Panc1 (cell line): ENCODE data around the gene INAVA. TPM values are rescaled to one million over a fixed set of nuclear protein-coding genes. Genes with fewer than 3 reads are reported as not detected.

Experiments used
- ATAC-seq: fragments of 200-7000 bp; cut with Tn5 transposase; 2 replicates; pipeline ENCODE4 v1.9.1; 2020; ENCODE audit warnings: mild to moderate bottlenecking, moderate library complexity
- BruUV-seq: library from RNA; stranded (reverse); fragments of 400-500 nt; replicated peaks from 2 replicates; lab custom pipeline; 2021; lab: Mats Ljungman, UMichigan
- CTCF ChIA-PET: fragments of 300-600 bp; sonication (Branson Sonifier 250); formaldehyde crosslinking; loops from one replicate; lab custom pipeline; 2022; ENCODE audit warnings: antibody characterized with exemption; lab: Charles Lee
- POLR2A ChIA-PET: fragments of 300-600 bp; sonication (Branson Sonifier 250); formaldehyde crosslinking; loops from one replicate; lab custom pipeline; 2022; ENCODE audit warnings: antibody characterized with exemption; lab: Charles Lee
- DNase-seq: peaks from one replicate; pipeline ENCODE4 v3.0.0-alpha.2; 2010; ENCODE audit warnings: low read depth, low spot score
- H3K27ac ChIP-seq: 2 replicates; pipeline ENCODE4 v1.5.1; 2011; ENCODE audit warnings: mild to moderate bottlenecking, low read length, inconsistent platforms
- H3K27me3 ChIP-seq: fragments of 200-500 bp; sonication (Bioruptor generic); 2 replicates; pipeline ENCODE4 v1.6.0; 2014; ENCODE audit warnings: low read length, inconsistent platforms; ENCODE audit not compliant: control insufficient read depth, insufficient read depth
- H3K36me3 ChIP-seq: fragments of 200-500 bp; sonication (Bioruptor generic); 2 replicates; pipeline ENCODE4 v1.5.1; 2014; ENCODE audit warnings: inconsistent platforms, mild to moderate bottlenecking, low read length, moderate library complexity; ENCODE audit not compliant: control insufficient read depth, insufficient read depth
- H3K4me1 ChIP-seq: 2 replicates; pipeline ENCODE4 v1.5.1; 2011; ENCODE audit warnings: inconsistent platforms, mild to moderate bottlenecking, low read length, moderate library complexity; ENCODE audit not compliant: control insufficient read depth, insufficient read depth
- H3K4me3 ChIP-seq, 2 experiments: 2 replicates each; pipeline ENCODE4 v1.5.1; 2011 to 2012; ENCODE audit warnings: low read depth in 2 of 2, low read length in 2 of 2, mild to moderate bottlenecking in 2 of 2, inconsistent platforms in 1 of 2, moderate library complexity in 1 of 2
- H3K9me3 ChIP-seq: fragments of 200-500 bp; sonication (Bioruptor generic); 2 replicates; pipeline ENCODE4 v1.5.1; 2014; ENCODE audit warnings: low read depth, mild to moderate bottlenecking, inconsistent platforms, low read length, moderate library complexity; ENCODE audit not compliant: control insufficient read depth, insufficient read depth
- CTCF ChIP-seq: fragments of 450-650 bp; IDR thresholded peaks from 2 replicates; pipeline ENCODE4 v1.5.1; 2017; ENCODE audit warnings: mild to moderate bottlenecking
- POLR2AphosphoS5 ChIP-seq: IDR thresholded peaks from 2 replicates; pipeline ENCODE4 v1.6.1; 2012; ENCODE audit warnings: mild to moderate bottlenecking, low read depth, low read length, moderate library complexity
- REST ChIP-seq, 2 experiments: IDR thresholded peaks; 2 replicates each; pipeline ENCODE4 v1.6.1; 2011 to 2012; ENCODE audit warnings: low read depth in 2 of 2, control low read depth in 1 of 2, low read length in 1 of 2, mild to moderate bottlenecking in 1 of 2, moderate library complexity in 1 of 2; ENCODE audit not compliant: insufficient read depth in 1 of 2
- SIN3A ChIP-seq: IDR thresholded peaks from 2 replicates; pipeline ENCODE4 v1.6.1; 2012; ENCODE audit warnings: low read depth, mild to moderate bottlenecking, low read length, moderate library complexity, borderline replicate concordance; ENCODE audit not compliant: insufficient read depth
- TCF7L2 ChIP-seq: IDR thresholded peaks from 2 replicates; pipeline ENCODE4 v1.6.1; 2011; ENCODE audit warnings: mild to moderate bottlenecking, low read depth, low read length, inconsistent platforms
- in situ Hi-C: cut with HindIII; loops from 2 replicates; pipeline ENCODE4 v1.10.0; 2016; ENCODE audit warnings: low sequenced_read_pairs, low pct_unique_long_range_greater_than_20kb
- intact Hi-C: fragments of 100-400 bp; cut with micrococcal nuclease; formaldehyde crosslinking; loops from one replicate; pipeline ENCODE4 v1.10.0; 2022; ENCODE audit not compliant: unreplicated experiment
- total RNA-seq: library from RNA; stranded (reverse); gene quantifications from one replicate; pipeline ENCODE4 v1.2.1, GENCODE V29; 2021; ENCODE audit not compliant: unreplicated experiment

The INAVA gene
- total RNA-seq, 1 experiment from 2014 or later: 3.6 TPM

DNA sequence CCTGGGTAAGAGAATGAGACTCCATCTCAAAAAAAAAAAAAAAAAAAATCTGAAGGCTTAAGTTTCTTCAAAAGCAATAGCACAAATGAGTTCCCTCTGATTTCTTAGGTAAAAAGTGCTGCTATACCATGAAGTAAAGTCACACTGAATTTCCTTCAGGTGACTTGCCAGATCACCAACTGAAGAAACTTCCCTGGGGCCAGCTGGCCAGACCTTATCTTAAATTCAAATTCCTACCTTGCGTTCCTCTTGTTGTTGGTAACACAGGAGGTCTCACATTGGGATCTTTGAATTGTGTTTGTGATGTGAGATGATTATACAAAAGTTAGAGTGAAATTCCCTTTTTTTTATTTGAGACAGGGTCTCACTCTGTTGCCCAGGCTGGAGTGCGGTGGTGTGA lies 11.8 kb downstream of the INAVA start:
- intact Hi-C loops: no loop called here
- 0 out of 2 replicates have a peak, but pooled peaks cover 4% of the 10 kb centered on the region for H3K4me1 ChIP-seq
- CTCF ChIA-PET: no interaction called here

DNA sequence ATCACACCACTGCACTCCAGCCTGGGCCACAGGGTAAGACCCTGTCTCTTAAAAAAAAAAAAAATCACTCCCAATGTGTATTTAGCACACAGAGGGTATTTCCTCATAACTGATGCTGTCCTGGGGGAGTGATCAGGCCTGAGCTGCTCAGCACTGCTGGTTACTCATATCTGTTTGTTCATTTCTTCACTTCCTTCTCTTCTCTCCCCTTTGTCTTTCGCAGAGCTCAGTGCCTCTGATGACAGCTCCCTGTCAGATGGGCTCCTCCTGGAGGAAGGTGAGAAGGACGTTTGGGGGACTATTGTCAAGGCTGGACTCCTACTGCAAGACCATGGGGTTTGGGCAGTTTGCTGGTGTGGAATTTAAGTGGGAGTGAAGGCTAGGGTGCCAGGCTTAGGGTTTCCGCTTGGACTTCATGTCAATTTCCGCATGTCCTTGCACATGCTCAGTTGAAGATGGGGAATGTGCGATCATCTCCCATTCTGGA lies 13.0 kb downstream of the INAVA start:
- no peak for DNase-seq
- Histone ChIP-seq H3K9me3 (no peaks in the 10 kb centered on the region), H3K27ac (no peak overlapping the region), H3K4me1 (0 out of 2 replicates have a peak, but pooled peaks cover 4% of the 10 kb centered on the region), H3K4me3 (no peak overlapping the region), H3K27me3 (no peaks in the 10 kb centered on the region), H3K36me3 (no peaks in the 10 kb centered on the region)
- intact Hi-C loops (no loop called here), in situ Hi-C loops (no loop called here)
- ATAC-seq: no peak
- POLR2A ChIA-PET: no interaction called here
- CTCF ChIA-PET: no interaction called here
- no TSS peak for BruUV-seq
- TF ChIP-seq CTCF (no peak), TCF7L2 (no peak), SIN3A (no peak), REST (IDR thresholded peaks at IDR 0.05; ENCODE audit: insufficient read depth in 1 of 2, low read depth in 2 of 2, low read length in 1 of 2) (no peak), POLR2AphosphoS5 (no peak)

More for the DNA sequence above, 11.8 kb downstream of the INAVA start:
- TF ChIP-seq REST (IDR thresholded peaks at IDR 0.05; ENCODE audit: insufficient read depth in 1 of 2, low read depth in 2 of 2, low read length in 1 of 2): no peak
- no peak for TF ChIP-seq TCF7L2
- TF ChIP-seq POLR2AphosphoS5: no peak
- TF ChIP-seq CTCF: no peak
- TF ChIP-seq SIN3A: no peak
- Histone ChIP-seq H3K4me3 (no peak overlapping the region), H3K27me3 (no peaks in the 10 kb centered on the region), H3K36me3 (no peaks in the 10 kb centered on the region), H3K9me3 (no peaks in the 10 kb centered on the region), H3K27ac (no peak overlapping the region)
- POLR2A ChIA-PET: no interaction called here
- no TSS peak for BruUV-seq
- DNase-seq (no peak), ATAC-seq (no peak)
- in situ Hi-C loops: no loop called here
